ENCODE results near the gene APOBEC3G.

GRCh38 chr22:39028281-39028680 is 48.8 kb upstream of the APOBEC3G start:
- TF ChIP-seq CTCF (conservative IDR thresholded peaks at IDR 0.05 in 1 of 2, IDR thresholded peaks at IDR 0.05 in 1 of 2; ENCODE audit: low read depth in 1 of 2, low read length in 2 of 2) (no peak), EZH2 (IDR thresholded peaks at IDR 0.05; ENCODE audit: low read length, missing control alignments) (no peak)
